Cardiac fibroblast (primary cell): ENCODE measurements around the gene PLCH2.

ENCODE experiments used
- DNase-seq, 2 donors: peaks; one replicate each; pipeline versions ENCODE4 v3.0.0 to v3.0.0-alpha.2; 2010; ENCODE audit warnings: low read depth in 2 of 2
- H3K4me3 ChIP-seq, 2 donors: replicated peaks in 1 of 2; 1 replicate in 1 of 2; 2 replicates in 1 of 2; pipeline ENCODE4 v1.5.1; 2011; ENCODE audit warnings: low read depth in 2 of 2, low read length in 2 of 2, mild to moderate bottlenecking in 2 of 2, moderate library complexity in 1 of 2
- CTCF ChIP-seq: IDR thresholded peaks from one replicate; pipeline ENCODE4 v1.5.1; 2011; ENCODE audit warnings: low read depth, mild to moderate bottlenecking, low read length, inconsistent platforms

Gene PLCH2

GRCh38 chr1:2494323-2494693, 18.2 kb downstream of the PLCH2 start:
- peak; percentile 30 to 46 for DNase-seq
- no peak for TF ChIP-seq CTCF
- no peak overlapping the region for H3K4me3 ChIP-seq

GRCh38 chr1:2495026-2495425, 18.9 kb downstream of the PLCH2 start:
- no peak overlapping the region for H3K4me3 ChIP-seq
- no peak for DNase-seq
- TF ChIP-seq CTCF, result no peak

- no peak for DNase-seq
- TF ChIP-seq CTCF, result no peak
- H3K4me3 ChIP-seq, result no peak overlapping the region
Observed at GRCh38 chr1:2495546-2495945, 19.5 kb downstream of the PLCH2 start.

- TF ChIP-seq CTCF, result no peak
- H3K4me3 ChIP-seq, result no peak overlapping the region
- no peak for DNase-seq
Observed at GRCh38 chr1:2496087-2496622, 20.1 kb downstream of the PLCH2 start.

GRCh38 chr1:2496746-2497145, 20.7 kb downstream of the PLCH2 start:
- no peak for TF ChIP-seq CTCF
- no peak overlapping the region for H3K4me3 ChIP-seq

GRCh38 chr1:2497891-2498290, 21.8 kb downstream of the PLCH2 start:
- H3K4me3 ChIP-seq, result no peak overlapping the region
- TF ChIP-seq CTCF, result no peak
- no peak for DNase-seq

More at GRCh38 chr1:2496746-2497145, 20.7 kb downstream of the PLCH2 start:
- no peak for DNase-seq

- TF ChIP-seq CTCF, result no peak
- no peak overlapping the region for H3K4me3 ChIP-seq
- DNase-seq, result no peak
Observed at GRCh38 chr1:2498648-2499047, 22.6 kb downstream of the PLCH2 start.
